Astrocyte (in vitro differentiated cells and primary cell): Measurements from ENCODE around the gene OSCP1. TPM values are rescaled to one million over a fixed set of nuclear protein-coding genes. Genes with fewer than 3 reads are reported as not detected.

Experiments
- DNase-seq: peaks from one replicate; pipeline ENCODE4 v3.0.0-alpha.2; 2010; ENCODE audit warnings: low read depth
- FAIRE-seq: peaks from 2 replicates; lab custom pipeline; 2011; peaks lifted over from hg19 to GRCh38; lab: Jason Lieb, UNC
- H2AFZ ChIP-seq: 2 replicates; pipeline ENCODE4 v1.6.0; 2012; ENCODE audit warnings: low read depth, low read length, inconsistent platforms
- H3K27ac ChIP-seq: 2 replicates; pipeline ENCODE4 v1.5.1; 2011; ENCODE audit warnings: low read depth, low read length, inconsistent platforms
- H3K27me3 ChIP-seq: 2 replicates; pipeline ENCODE4 v1.6.0; 2011; ENCODE audit warnings: low read length, inconsistent platforms; ENCODE audit not compliant: insufficient read depth
- H3K36me3 ChIP-seq: 2 replicates; pipeline ENCODE4 v1.5.1; 2011; ENCODE audit warnings: low read length, inconsistent platforms; ENCODE audit not compliant: insufficient read depth
- H3K4me1 ChIP-seq: 2 replicates; pipeline ENCODE4 v1.5.1; 2011; ENCODE audit warnings: low read length, inconsistent platforms; ENCODE audit not compliant: insufficient read depth
- H3K4me2 ChIP-seq: 2 replicates; pipeline ENCODE4 v1.6.0; 2012; ENCODE audit warnings: low read length, inconsistent platforms
- H3K4me3 ChIP-seq: 2 replicates; pipeline ENCODE4 v1.5.1; 2011; ENCODE audit warnings: low read depth, mild to moderate bottlenecking, low read length, inconsistent platforms; ENCODE audit not compliant: insufficient read depth
- H3K79me2 ChIP-seq: 2 replicates; pipeline ENCODE4 v1.6.0; 2012; ENCODE audit warnings: mild to moderate bottlenecking, low read length, inconsistent platforms; ENCODE audit not compliant: insufficient read depth
- H3K9ac ChIP-seq: 2 replicates; pipeline ENCODE4 v1.6.0; 2012; ENCODE audit warnings: mild to moderate bottlenecking, low read length, inconsistent platforms
- H3K9me3 ChIP-seq: 2 replicates; pipeline ENCODE4 v1.5.1; 2012; ENCODE audit warnings: low read depth, mild to moderate bottlenecking, low read length, inconsistent platforms; ENCODE audit not compliant: insufficient read depth
- H4K20me1 ChIP-seq: 2 replicates; pipeline ENCODE4 v1.6.0; 2012; ENCODE audit warnings: low read length, inconsistent platforms; ENCODE audit not compliant: insufficient read depth
- H3K27ac Mint-ChIP-seq: one replicate; pipeline ENCODE4 v1.8.0; 2021; ENCODE audit warnings: mild to moderate bottlenecking, mixed read lengths; ENCODE audit not compliant: unreplicated experiment
- H3K27me3 Mint-ChIP-seq: one replicate; pipeline ENCODE4 v1.8.0; 2021; ENCODE audit warnings: low read depth, mixed read lengths; ENCODE audit not compliant: unreplicated experiment
- H3K36me3 Mint-ChIP-seq: one replicate; pipeline ENCODE4 v1.8.0; 2021; ENCODE audit warnings: low read depth, mixed read lengths; ENCODE audit not compliant: unreplicated experiment
- H3K4me1 Mint-ChIP-seq: one replicate; pipeline ENCODE4 v1.8.0; 2021; ENCODE audit warnings: low read depth, mixed read lengths; ENCODE audit not compliant: unreplicated experiment
- H3K4me3 Mint-ChIP-seq: one replicate; pipeline ENCODE4 v1.8.0; 2021; ENCODE audit warnings: mild to moderate bottlenecking, moderate library complexity, mixed read lengths; ENCODE audit not compliant: unreplicated experiment
- H3K9me3 Mint-ChIP-seq: one replicate; pipeline ENCODE4 v1.8.0; 2021; ENCODE audit warnings: mild to moderate bottlenecking, mixed read lengths; ENCODE audit not compliant: unreplicated experiment
- EZH2 ChIP-seq: IDR thresholded peaks from 2 replicates; pipeline ENCODE4 v1.6.1; 2012; ENCODE audit warnings: mild to moderate bottlenecking, low read length, inconsistent platforms; ENCODE audit not compliant: insufficient read depth
- total RNA-seq: library from RNA; stranded (reverse); gene quantifications from 2 replicates; pipeline ENCODE4 v1.2.1, GENCODE V29; 2021
- TF ChIP-seq, protein P1 (sequence below): IDR thresholded peaks from 2 replicates; pipeline ENCODE4 v1.5.1; 2011; ENCODE audit warnings: low read depth, mild to moderate bottlenecking, inconsistent platforms, low read length, moderate library complexity; ENCODE audit not compliant: insufficient read depth

OSCP1 gene
- total RNA-seq, 1 donor from 2014 or later: 6.3 TPM

DNA sequence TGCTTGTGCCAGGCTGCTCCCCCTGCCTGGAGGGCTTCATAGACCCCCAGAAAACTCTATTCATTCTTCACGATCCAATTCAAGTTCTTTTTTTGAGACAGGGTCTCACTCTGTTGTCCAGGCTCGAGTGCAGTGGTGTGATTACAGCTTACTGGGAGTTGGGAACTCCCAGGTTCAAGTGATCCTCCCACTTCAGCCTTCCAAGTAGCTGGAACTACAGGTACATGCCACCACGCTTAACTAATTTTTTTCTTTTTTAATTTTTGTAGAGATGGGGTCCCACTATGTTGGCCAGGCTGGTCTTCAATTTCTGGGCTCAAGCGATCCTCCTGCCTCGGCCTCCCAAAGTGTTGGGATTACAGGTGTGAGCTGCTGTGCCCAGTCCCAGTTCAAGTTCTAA, 68.8 kb downstream of the OSCP1 start:
- Mint-ChIP-seq H3K4me3 (peak overlapping the region; percentile 37), H3K27ac (peak overlapping the region; percentile 60), H3K36me3 (peaks cover 11% of the 10 kb centered on the region), H3K4me1 (peaks cover 19% of the 10 kb centered on the region), H3K27me3 (no peaks in the 10 kb centered on the region), H3K9me3 (no peaks in the 10 kb centered on the region)
- Histone ChIP-seq H3K4me2 (no peak overlapping the region), H2AFZ (no peak overlapping the region), H3K9ac (no peak overlapping the region), H3K27me3 (no peaks in the 10 kb centered on the region), H3K9me3 (no peaks in the 10 kb centered on the region), H3K36me3 (no peaks in the 10 kb centered on the region), H3K4me1 (peaks cover 11% of the 10 kb centered on the region), H3K27ac (no peak overlapping the region), H4K20me1 (peaks cover 79% of the 10 kb centered on the region), H3K79me2 (peaks cover 90% of the 10 kb centered on the region), H3K4me3 (no peak overlapping the region)
- FAIRE-seq (no peak), DNase-seq (no peak)
- TF ChIP-seq EZH2: no peak
- TF ChIP-seq, protein P1, sequence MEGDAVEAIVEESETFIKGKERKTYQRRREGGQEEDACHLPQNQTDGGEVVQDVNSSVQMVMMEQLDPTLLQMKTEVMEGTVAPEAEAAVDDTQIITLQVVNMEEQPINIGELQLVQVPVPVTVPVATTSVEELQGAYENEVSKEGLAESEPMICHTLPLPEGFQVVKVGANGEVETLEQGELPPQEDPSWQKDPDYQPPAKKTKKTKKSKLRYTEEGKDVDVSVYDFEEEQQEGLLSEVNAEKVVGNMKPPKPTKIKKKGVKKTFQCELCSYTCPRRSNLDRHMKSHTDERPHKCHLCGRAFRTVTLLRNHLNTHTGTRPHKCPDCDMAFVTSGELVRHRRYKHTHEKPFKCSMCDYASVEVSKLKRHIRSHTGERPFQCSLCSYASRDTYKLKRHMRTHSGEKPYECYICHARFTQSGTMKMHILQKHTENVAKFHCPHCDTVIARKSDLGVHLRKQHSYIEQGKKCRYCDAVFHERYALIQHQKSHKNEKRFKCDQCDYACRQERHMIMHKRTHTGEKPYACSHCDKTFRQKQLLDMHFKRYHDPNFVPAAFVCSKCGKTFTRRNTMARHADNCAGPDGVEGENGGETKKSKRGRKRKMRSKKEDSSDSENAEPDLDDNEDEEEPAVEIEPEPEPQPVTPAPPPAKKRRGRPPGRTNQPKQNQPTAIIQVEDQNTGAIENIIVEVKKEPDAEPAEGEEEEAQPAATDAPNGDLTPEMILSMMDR: no peak

- Histone ChIP-seq H3K9me3 (no peaks in the 10 kb centered on the region), H3K4me1 (peaks cover 8% of the 10 kb centered on the region), H3K27me3 (no peaks in the 10 kb centered on the region), H3K4me2 (no peak overlapping the region), H3K79me2 (peaks cover 97% of the 10 kb centered on the region), H3K36me3 (no peaks in the 10 kb centered on the region), H3K27ac (no peak overlapping the region), H4K20me1 (peaks cover 85% of the 10 kb centered on the region), H3K9ac (no peak overlapping the region), H2AFZ (no peak overlapping the region), H3K4me3 (no peak overlapping the region)
- peaks cover 24% of the 10 kb centered on the region for H3K4me1 Mint-ChIP-seq
- FAIRE-seq (no peak), DNase-seq (no peak)
- H3K27me3 Mint-ChIP-seq: no peaks in the 10 kb centered on the region
- TF ChIP-seq EZH2: no peak
- TF ChIP-seq, protein P1: no peak
- no peak overlapping the region for H3K27ac Mint-ChIP-seq
- H3K36me3 Mint-ChIP-seq: peaks cover 11% of the 10 kb centered on the region
- H3K9me3 Mint-ChIP-seq: no peaks in the 10 kb centered on the region
- H3K4me3 Mint-ChIP-seq: no peak overlapping the region
Observed at GRCh38 chr1:36380782-36381181, 69.5 kb downstream of the OSCP1 start.

GRCh38 chr1:36380143-36380619, 70.1 kb downstream of the OSCP1 start:
- peak overlapping the region; percentile 42 for H3K27ac Mint-ChIP-seq
- peaks cover 26% of the 10 kb centered on the region for H3K4me1 Mint-ChIP-seq
- peaks cover 84% of the 10 kb centered on the region for H4K20me1 ChIP-seq

More at GRCh38 chr1:36380143-36380619, 70.1 kb downstream of the OSCP1 start:
- TF ChIP-seq, protein P1: no peak
- TF ChIP-seq EZH2: no peak
- no peaks in the 10 kb centered on the region for H3K36me3 ChIP-seq
- H3K4me2 ChIP-seq: no peak overlapping the region
- no peak overlapping the region for H3K9ac ChIP-seq
- DNase-seq (no peak), FAIRE-seq (no peak)
- no peak overlapping the region for H3K4me3 ChIP-seq
- no peaks in the 10 kb centered on the region for H3K9me3 Mint-ChIP-seq
- no peak overlapping the region for H2AFZ ChIP-seq
- H3K79me2 ChIP-seq: peaks cover 97% of the 10 kb centered on the region
- no peaks in the 10 kb centered on the region for H3K27me3 Mint-ChIP-seq
- no peaks in the 10 kb centered on the region for H3K27me3 ChIP-seq
- peak overlapping the region; percentile 67 for H3K4me3 Mint-ChIP-seq
- H3K4me1 ChIP-seq: peaks cover 12% of the 10 kb centered on the region
- no peaks in the 10 kb centered on the region for H3K9me3 ChIP-seq
- H3K27ac ChIP-seq: no peak overlapping the region
- peaks cover 11% of the 10 kb centered on the region for H3K36me3 Mint-ChIP-seq
